Stimulated activated CD8-positive, alpha-beta memory T cell treated with anti-CD3 and anti-CD28 coated beads, Interleukin-12 subunit alpha, Interleukin-12 subunit beta, amount 100 ng/mL, for 24 hours (primary cell): ENCODE data around the gene LNPK.
"Not testable (repeated sequence)": the region's sequence is repeated elsewhere in the genome, so short reads cannot be mapped to it uniquely, and the experiment has no call there.

Experiments used
- DNase-seq: peaks from one replicate; pipeline ENCODE4 v3.0.0-alpha.2; 2020; ENCODE audit errors: extremely low read depth

LNPK gene

GRCh38 chr2:176001916-176002687 is at the start of gene LNPK:
LNPK (minus strand) TSS chr2:176002267; CDS start chr2:175995584, 6,683 bp downstream.
- DNase-seq, result peak; percentile 77

- no peak for DNase-seq
Observed at GRCh38 chr2:176039375-176039774, 37.3 kb upstream of the LNPK start.

GRCh38 chr2:176038694-176039093 is 36.6 kb upstream of the LNPK start:
- no peak for DNase-seq

GRCh38 chr2:176035013-176035691 is 33.1 kb upstream of the LNPK start:
- DNase-seq, result no peak

GRCh38 chr2:176027806-176028205 is 25.7 kb upstream of the LNPK start:
- DNase-seq, result no peak

- no peak for DNase-seq
Observed at GRCh38 chr2:176025932-176026331, 23.9 kb upstream of the LNPK start.

GRCh38 chr2:176024083-176024482 is 22.0 kb upstream of the LNPK start:
- no peak for DNase-seq

GRCh38 chr2:176022048-176022447 is 20.0 kb upstream of the LNPK start:
- DNase-seq, result no peak

- no peak for DNase-seq
Observed at GRCh38 chr2:176020400-176020799, 18.3 kb upstream of the LNPK start.

- DNase-seq, result no peak
Observed at GRCh38 chr2:176018708-176019107, 16.6 kb upstream of the LNPK start.

- no peak for DNase-seq
Observed at GRCh38 chr2:176009445-176009844, 7.4 kb upstream of the LNPK start.

GRCh38 chr2:176004934-176005333 is 2.9 kb upstream of the LNPK start:
- no peak for DNase-seq

GRCh38 chr2:176003958-176004357 is 1.9 kb upstream of the LNPK start:
- DNase-seq, result no peak

- DNase-seq, result no peak
Observed at GRCh38 chr2:176002688-176003210, 682 bp upstream of the LNPK start.

- DNase-seq, result no peak
Observed at GRCh38 chr2:176001281-176001915, 669 bp downstream of the LNPK start.

- DNase-seq, result no peak
Observed at GRCh38 chr2:175999283-175999819, 2.7 kb downstream of the LNPK start.

GRCh38 chr2:175990099-175990498 is 12.0 kb downstream of the LNPK start:
- no peak for DNase-seq

- DNase-seq, result not testable (repeated sequence)
Observed at GRCh38 chr2:175987126-175987525, 14.9 kb downstream of the LNPK start.

- no peak for DNase-seq
Observed at GRCh38 chr2:175984846-175985245, 17.2 kb downstream of the LNPK start.

- DNase-seq, result no peak
Observed at GRCh38 chr2:175981551-175981950, 20.5 kb downstream of the LNPK start.

- DNase-seq, result no peak
Observed at GRCh38 chr2:175976391-175977157, 25.5 kb downstream of the LNPK start.

GRCh38 chr2:175973373-175973772 is 28.7 kb downstream of the LNPK start:
- DNase-seq, result no peak
